ENCODE measurements around the gene TBL3. TPM values are rescaled to one million over a fixed set of nuclear protein-coding genes. Genes with fewer than 3 reads are reported as not detected.
"Not testable (repeated sequence)": the region's sequence is repeated elsewhere in the genome, so short reads cannot be mapped to it uniquely, and the experiment has no call there.

Gene TBL3
- total and polyA plus RNA-seq, 8 donors = 14.7 to 63.7 (median 21.4) TPM

- peak overlapping the region in 2 of 4 donors; percentile 72 to 84 for H3K4me3 ChIP-seq
- H3K27ac ChIP-seq = peak overlapping the region in 1 of 4 donors; percentile 79
- intact Hi-C loops (cut with DNase I) = no loop called here
- peak in 5 of 6 donors; percentile 28 to 82 (median 67) for DNase-seq
- WGBS, 2 donors = 23 to 25% methylated on average over 14 of the region's 14 CpGs
- TF ChIP-seq CTCF (IDR thresholded peaks at IDR 0.05) = no peak
- no peaks in the 10 kb centered on the region for H3K27me3 ChIP-seq
- no peak for FAIRE-seq
- ATAC-seq = peak in 1 of 4 donors; percentile 0
- H3K36me3 ChIP-seq = peaks cover 0 to 20% (median 10%) of the 10 kb centered on the region in 3 donors
- H3K9me3 ChIP-seq = no peaks in the 10 kb centered on the region
- peaks cover 0 to 26% (median 17%) of the 10 kb centered on the region in 3 donors for H3K4me1 ChIP-seq
Observed at GRCh38 chr16:1958715-1959268, 13.1 kb upstream of the TBL3 start.

GRCh38 chr16:1959269-1960039 is 12.4 kb upstream of the TBL3 start, which contains the start of gene NDUFB10:
TSS of gene NDUFB10 (plus strand) at chr16:1959538. CDS start at chr16:1959625, 87 bp downstream.
- 0 to 1% methylated on average over 73 to 79 of the region's 79 CpGs for WGBS, 2 donors

GRCh38 chr16:1960665-1961630 is 10.9 kb upstream of the TBL3 start:
- intact Hi-C loops (cut with DNase I) = no loop called here
- Histone ChIP-seq H3K27me3 (no peaks in the 10 kb centered on the region), H3K36me3 (peaks cover 0 to 20% (median 10%) of the 10 kb centered on the region in 3 donors), H3K9me3 (no peaks in the 10 kb centered on the region), H3K27ac (no peak overlapping the region), H3K4me1 (peaks cover 0 to 23% (median 20%) of the 10 kb centered on the region in 3 donors), H3K4me3 (peak overlapping the region in 3 of 4 donors; percentile 32 to 84 (median 72))
- FAIRE-seq = no peak
- WGBS, 2 donors = 43 to 45% methylated on average over 20 of the region's 20 CpGs
- no peak for ATAC-seq
- DNase-seq = peak in 2 of 6 donors; percentile 24 to 55
- no peak for TF ChIP-seq CTCF (IDR thresholded peaks at IDR 0.05)

More at GRCh38 chr16:1959269-1960039, 12.4 kb upstream of the TBL3 start, which contains the start of gene NDUFB10:
- Histone ChIP-seq H3K9me3 (no peaks in the 10 kb centered on the region), H3K27me3 (no peaks in the 10 kb centered on the region), H3K27ac (peak within 1 kb of the TSS; percentile 35 to 79 (median 66)), H3K4me3 (peak within 1 kb of the TSS; percentile 32 to 91 (median 78)), H3K4me1 (peaks cover 0 to 21% (median 17%) of the 10 kb centered on the region in 3 donors), H3K36me3 (peaks cover 0 to 20% (median 10%) of the 10 kb centered on the region in 3 donors)
- FAIRE-seq = no peak
- DNase-seq = peak; percentile 89 to 99 (median 96)
- intact Hi-C loops (cut with DNase I) = no loop called here
- ATAC-seq = peak; percentile 86 to 93 (median 90)
- TF ChIP-seq CTCF (IDR thresholded peaks at IDR 0.05) = peak; percentile 25 to 56 (median 51)

GRCh38 chr16:1961651-1962067 is 10.2 kb upstream of the TBL3 start:
- ATAC-seq (no peak), FAIRE-seq (no peak), DNase-seq (peak in 2 of 6 donors; percentile 43 to 45)
- Histone ChIP-seq H3K27ac (no peak overlapping the region), H3K36me3 (peaks cover 0 to 20% (median 10%) of the 10 kb centered on the region in 3 donors), H3K4me3 (no peak overlapping the region), H3K9me3 (no peaks in the 10 kb centered on the region), H3K27me3 (no peaks in the 10 kb centered on the region), H3K4me1 (peaks cover 0 to 25% (median 20%) of the 10 kb centered on the region in 3 donors)
- intact Hi-C loops (cut with DNase I) = no loop called here
- no peak for TF ChIP-seq CTCF (IDR thresholded peaks at IDR 0.05)
- 61% methylated on average over 6 of the region's 6 CpGs for WGBS, 2 donors

- H3K27ac ChIP-seq; H3K9me3 ChIP-seq; ATAC-seq; H3K27me3 ChIP-seq; intact Hi-C loops (cut with DNase I); FAIRE-seq: not testable (repeated sequence)
- Histone ChIP-seq H3K4me3 (peak overlapping the region in 3 of 4 donors; percentile 80 to 96 (median 95)), H3K4me1 (peaks cover 0 to 25% (median 20%) of the 10 kb centered on the region in 3 donors), H3K36me3 (peaks cover 0 to 20% (median 10%) of the 10 kb centered on the region in 3 donors)
- DNase-seq = peak in 2 of 6 donors; percentile 44 to 77
- 81 to 82% methylated on average over 33 to 37 of the region's 37 CpGs for WGBS, 2 donors
Observed at GRCh38 chr16:1962161-1963153, 9.4 kb upstream of the TBL3 start.
